Measurements from ENCODE around the gene PMF1.

GRCh38 chr1:156204686-156205085, 8.1 kb upstream of the PMF1 start:
- TF ChIP-seq, protein P1, sequence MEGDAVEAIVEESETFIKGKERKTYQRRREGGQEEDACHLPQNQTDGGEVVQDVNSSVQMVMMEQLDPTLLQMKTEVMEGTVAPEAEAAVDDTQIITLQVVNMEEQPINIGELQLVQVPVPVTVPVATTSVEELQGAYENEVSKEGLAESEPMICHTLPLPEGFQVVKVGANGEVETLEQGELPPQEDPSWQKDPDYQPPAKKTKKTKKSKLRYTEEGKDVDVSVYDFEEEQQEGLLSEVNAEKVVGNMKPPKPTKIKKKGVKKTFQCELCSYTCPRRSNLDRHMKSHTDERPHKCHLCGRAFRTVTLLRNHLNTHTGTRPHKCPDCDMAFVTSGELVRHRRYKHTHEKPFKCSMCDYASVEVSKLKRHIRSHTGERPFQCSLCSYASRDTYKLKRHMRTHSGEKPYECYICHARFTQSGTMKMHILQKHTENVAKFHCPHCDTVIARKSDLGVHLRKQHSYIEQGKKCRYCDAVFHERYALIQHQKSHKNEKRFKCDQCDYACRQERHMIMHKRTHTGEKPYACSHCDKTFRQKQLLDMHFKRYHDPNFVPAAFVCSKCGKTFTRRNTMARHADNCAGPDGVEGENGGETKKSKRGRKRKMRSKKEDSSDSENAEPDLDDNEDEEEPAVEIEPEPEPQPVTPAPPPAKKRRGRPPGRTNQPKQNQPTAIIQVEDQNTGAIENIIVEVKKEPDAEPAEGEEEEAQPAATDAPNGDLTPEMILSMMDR (IDR thresholded peaks at IDR 0.05) = no peak
- no peak for TF ChIP-seq POLR2AphosphoS5 (IDR thresholded peaks at IDR 0.05)
- no peak for TF ChIP-seq POLR2A (IDR thresholded peaks at IDR 0.05)

Measured in breast epithelium (tissue), 3 donors.